Heart right ventricle (tissue), 16 donors: ENCODE results near the gene GIN1. TPM values are rescaled to one million over a fixed set of nuclear protein-coding genes. Genes with fewer than 3 reads are reported as not detected.

ENCODE experiments used
- ATAC-seq, 8 donors: fragments of 200-7000 bp; cut with Tn5 transposase; one replicate each; pipeline ENCODE4 v1.9.1; 2020; ENCODE audit warnings: mild to moderate bottlenecking in 8 of 8, moderate library complexity in 8 of 8, moderate number of reproducible peaks in 1 of 8
- DNase-seq, 2 donors: peaks; one replicate each; pipeline ENCODE4 v3.0.0-alpha.2; 2020
- H3K27ac ChIP-seq, 10 donors: fragments of 200-600 bp; sonication (generic) in 2 of 10; one replicate each; pipeline versions ENCODE4 v1.5.0 to v1.8.0; 2020 to 2022; ENCODE audit warnings: mild to moderate bottlenecking in 3 of 10
- H3K27me3 ChIP-seq, 7 donors: fragments of 200-600 bp; one replicate each; pipeline ENCODE4 v1.8.0; 2021 to 2022; ENCODE audit warnings: mild to moderate bottlenecking in 2 of 7
- H3K36me3 ChIP-seq, 9 donors: fragments of 200-600 bp; sonication (generic) in 1 of 9; one replicate each; pipeline versions ENCODE4 v1.5.0 to v1.8.0; 2020 to 2022; ENCODE audit warnings: mild to moderate bottlenecking in 2 of 9
- H3K4me1 ChIP-seq, 9 donors: fragments of 200-600 bp; sonication (generic) in 1 of 9; one replicate each; pipeline versions ENCODE4 v1.5.0 to v1.8.0; 2020 to 2022; ENCODE audit warnings: mild to moderate bottlenecking in 4 of 9
- H3K4me3 ChIP-seq, 10 donors: fragments of 200-600 bp; sonication (generic) in 2 of 10; one replicate each; pipeline versions ENCODE4 v1.5.0 to v1.8.0; 2020 to 2022; ENCODE audit warnings: mild to moderate bottlenecking in 7 of 10, moderate library complexity in 2 of 10
- H3K9me3 ChIP-seq, 11 donors: fragments of 200-600 bp in 10 of 11; sonication (generic) in 2 of 11; one replicate each; pipeline versions ENCODE4 v1.5.0 to v1.8.0; 2013 to 2022; ENCODE audit warnings: mild to moderate bottlenecking in 2 of 11, control low read depth in 1 of 11, moderate library complexity in 1 of 11
- WGBS, 2 donors: extraction: QIAGEN DNeasy Blood & Tissue Kit; methylation state at CpG; one replicate each; pipeline ENCODE4 v1.1.7; 2013; ENCODE audit warnings: inconsistent platforms in 1 of 2; 5-methylcytosine and 5-hydroxymethylcytosine counted together
- intact Hi-C, 10 donors: fragments of 100-400 bp; cut with DNase I; formaldehyde crosslinking; loops; one replicate each; pipeline versions ENCODE4 v1.11.1 to v1.14.2; 2022
- long read RNA-seq, 3 donors: library from polyadenylated mRNA; unstranded; transcript quantifications; one replicate each; pipeline ENCODE4 v2.0.0, GENCODE V29; 2020 to 2021
- polyA plus RNA-seq, 2 donors: library from polyadenylated mRNA; stranded (reverse); fragments of 200-250 nt; gene quantifications; one replicate each; pipeline ENCODE4 v1.2.3, GENCODE V29; 2013
- total RNA-seq, 10 donors: library from RNA; stranded (reverse); fragmentation: NEBNext Ultra II Directional in 3 of 10; extraction: Animal tissue kit (Norgen Biotek cat#: 25700) in 3 of 10; gene quantifications; one replicate each; pipeline versions ENCODE4 v1.2.1 to v1.2.4, GENCODE V29; 2021 to 2023
- TF ChIP-seq, protein P1 (sequence below), 9 donors: fragments of 200-600 bp; sonication (generic) in 2 of 9; IDR thresholded peaks; one replicate each; pipeline versions ENCODE4 v1.5.0 to v1.8.0; 2021 to 2022; ENCODE audit warnings: antibody characterized with exemption in 9 of 9, mild to moderate bottlenecking in 5 of 9, moderate library complexity in 1 of 9
- donor health status: Arrhythmogenic right ventricular cardiomyopathy.
- donor health status: ischemic (EF 13 %, LVEDD 7.1; RV severe dilation, severe dysfunction).
- donor health status: healthy with polysubstance abuse.
- donor health status: DM: no; HTN: yes; CAD: no.
- donor health status: DM: no; HTN: no; CAD: no.
- donor health status: ischemic (EF 25% LVEDD 6.9; RV normal size, moderate dysfunction).
- donor health status: ischemic (EF 25% LVEDD 5.7; RV mildly dilated, moderate dysfunction).
- donor health status: healthy.
- donor health status: DM: yes; HTN: yes; CAD: no.
- donor health status: Ischemic cardiomyopathy.
- donor health status: ischemic (EF 35%, LVEDD 5.7; RV mildly dilated, moderate dysfunction).
- donor health status: nonischemic (EF 11% LVEDD 7.7; RV severe dilation, severe dysfunction).
- donor health status: DM: yes; HTN: yes; CAD: no.
- donor health status: PGD.
- donor health status: ischemic (EF 29% LVEDD 5.4; RV normal size, mild dysfunction).
- donor health status: nonischemic (EF 23%, LVEDD 6.1; RV moderate dilation, normal function).

GIN1 gene, protein sequence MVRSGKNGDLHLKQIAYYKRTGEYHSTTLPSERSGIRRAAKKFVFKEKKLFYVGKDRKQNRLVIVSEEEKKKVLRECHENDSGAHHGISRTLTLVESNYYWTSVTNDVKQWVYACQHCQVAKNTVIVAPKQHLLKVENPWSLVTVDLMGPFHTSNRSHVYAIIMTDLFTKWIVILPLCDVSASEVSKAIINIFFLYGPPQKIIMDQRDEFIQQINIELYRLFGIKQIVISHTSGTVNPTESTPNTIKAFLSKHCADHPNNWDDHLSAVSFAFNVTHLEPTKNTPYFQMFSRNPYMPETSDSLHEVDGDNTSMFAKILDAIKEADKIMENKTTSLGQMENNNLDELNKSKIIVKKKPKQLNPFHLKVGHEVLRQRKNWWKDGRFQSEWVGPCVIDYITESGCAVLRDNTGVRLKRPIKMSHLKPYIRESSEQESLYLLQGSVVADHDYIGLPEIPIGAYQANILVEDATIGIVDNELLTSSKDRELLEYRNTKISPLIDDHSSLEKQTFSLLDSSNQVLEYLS
- total RNA-seq (10 to 100 TPM; 12.0 to 19.7 (median 13.7) TPM), polyA plus RNA-seq (1 to 10 TPM; 5.6 to 7.1 TPM)
- long read RNA-seq, donor 1, transcript GIN1-201 (8 exons, 3,229 nt): major isoform, 16 of 24 reads
- long read RNA-seq, donor 1, partial matches to known transcripts: 2 of 24 reads
- long read RNA-seq, donor 1, other reads (novel, unspliced or antisense): 5 of 24 reads
- long read RNA-seq, donor 2, transcript GIN1-201 (8 exons, 3,229 nt): major isoform, 10 of 21 reads
- long read RNA-seq, donor 2, partial matches to known transcripts: 3 of 21 reads
- long read RNA-seq, donor 2, other reads (novel, unspliced or antisense): 8 of 21 reads
- long read RNA-seq, donor 3, transcript GIN1-201 (8 exons, 3,229 nt): major isoform, 35 of 47 reads
- long read RNA-seq, donor 3, partial matches to known transcripts: 2 of 47 reads
- long read RNA-seq, donor 3, other reads (novel, unspliced or antisense): 7 of 47 reads

DNA sequence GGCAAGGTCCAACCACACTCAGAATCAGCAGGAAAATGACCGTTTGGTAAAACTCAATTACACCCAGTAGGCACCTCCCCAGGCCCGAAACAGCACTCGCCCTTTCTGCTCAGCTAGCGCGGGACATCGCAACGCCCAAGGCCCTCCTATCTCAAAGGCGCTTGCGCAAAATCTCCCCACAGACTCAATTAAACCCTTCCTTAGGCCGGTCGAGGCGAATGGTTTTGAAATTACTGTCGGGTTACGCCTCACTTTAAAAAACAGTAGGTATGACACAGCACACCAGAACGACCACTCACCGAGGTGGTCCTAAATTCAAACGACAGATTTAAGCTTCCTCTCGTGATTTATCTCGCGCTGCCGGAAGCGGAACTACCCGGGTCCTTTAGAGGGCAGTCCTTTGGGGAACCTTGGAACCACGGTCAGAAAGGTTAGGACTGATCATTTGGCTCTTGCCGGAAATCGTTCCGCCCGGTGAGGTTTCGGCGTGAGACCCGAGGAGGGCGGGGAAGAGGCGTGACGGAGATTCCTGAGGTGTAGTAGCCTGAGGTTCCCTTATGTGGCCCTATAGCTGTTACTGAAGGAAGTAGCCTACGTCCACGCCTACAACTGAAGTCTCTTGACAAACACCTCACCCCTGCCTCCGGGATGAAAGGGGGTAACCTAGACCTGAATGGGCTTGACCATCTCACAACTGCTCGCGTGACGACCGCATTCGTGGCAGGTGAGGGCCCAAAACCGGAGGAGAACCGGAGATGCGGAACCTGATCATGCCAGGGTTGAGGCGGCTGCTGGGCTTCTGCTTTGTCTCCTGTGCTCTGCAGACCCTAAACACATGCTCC is at the start of gene GIN1, which contains the start of gene PPIP5K2:
Gene GIN1, minus strand, starts transcription at position 374 of the 842 bp plus-strand sequence. CDS start 11,431 bp downstream, outside the sequence.
Gene PPIP5K2, plus strand, starts transcription at position 537 of the 842 bp plus-strand sequence. CDS start 9,289 bp downstream, outside the sequence.
- no peaks in the 10 kb centered on the region for H3K27me3 ChIP-seq
- ATAC-seq (peak; percentile 98 to 100 (median 99)), DNase-seq (peak; percentile 93 to 97)
- H3K36me3 ChIP-seq: no peaks in the 10 kb centered on the region
- peak within 1 kb of the TSS; percentile 64 to 95 (median 78) for H3K4me3 ChIP-seq
- TF ChIP-seq, protein P1, sequence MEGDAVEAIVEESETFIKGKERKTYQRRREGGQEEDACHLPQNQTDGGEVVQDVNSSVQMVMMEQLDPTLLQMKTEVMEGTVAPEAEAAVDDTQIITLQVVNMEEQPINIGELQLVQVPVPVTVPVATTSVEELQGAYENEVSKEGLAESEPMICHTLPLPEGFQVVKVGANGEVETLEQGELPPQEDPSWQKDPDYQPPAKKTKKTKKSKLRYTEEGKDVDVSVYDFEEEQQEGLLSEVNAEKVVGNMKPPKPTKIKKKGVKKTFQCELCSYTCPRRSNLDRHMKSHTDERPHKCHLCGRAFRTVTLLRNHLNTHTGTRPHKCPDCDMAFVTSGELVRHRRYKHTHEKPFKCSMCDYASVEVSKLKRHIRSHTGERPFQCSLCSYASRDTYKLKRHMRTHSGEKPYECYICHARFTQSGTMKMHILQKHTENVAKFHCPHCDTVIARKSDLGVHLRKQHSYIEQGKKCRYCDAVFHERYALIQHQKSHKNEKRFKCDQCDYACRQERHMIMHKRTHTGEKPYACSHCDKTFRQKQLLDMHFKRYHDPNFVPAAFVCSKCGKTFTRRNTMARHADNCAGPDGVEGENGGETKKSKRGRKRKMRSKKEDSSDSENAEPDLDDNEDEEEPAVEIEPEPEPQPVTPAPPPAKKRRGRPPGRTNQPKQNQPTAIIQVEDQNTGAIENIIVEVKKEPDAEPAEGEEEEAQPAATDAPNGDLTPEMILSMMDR (IDR thresholded peaks at IDR 0.05): peak in 3 of 9 donors; percentile 4 to 17 (median 7)
- peak within 1 kb of the TSS; percentile 88 to 97 (median 90) for H3K27ac ChIP-seq
- peaks cover 0 to 42% (median 34%) of the 10 kb centered on the region in 9 donors for H3K4me1 ChIP-seq
- no peaks in the 10 kb centered on the region for H3K9me3 ChIP-seq
- 0% methylated on average over 46 of the region's 46 CpGs for WGBS, 2 donors
- intact Hi-C loops: loop anchor here in 2 of 10 donors (10.0 kb wide), 2 partner anchors 345 to 355 kb away; no protein-coding TSS in a partner anchor

DNA sequence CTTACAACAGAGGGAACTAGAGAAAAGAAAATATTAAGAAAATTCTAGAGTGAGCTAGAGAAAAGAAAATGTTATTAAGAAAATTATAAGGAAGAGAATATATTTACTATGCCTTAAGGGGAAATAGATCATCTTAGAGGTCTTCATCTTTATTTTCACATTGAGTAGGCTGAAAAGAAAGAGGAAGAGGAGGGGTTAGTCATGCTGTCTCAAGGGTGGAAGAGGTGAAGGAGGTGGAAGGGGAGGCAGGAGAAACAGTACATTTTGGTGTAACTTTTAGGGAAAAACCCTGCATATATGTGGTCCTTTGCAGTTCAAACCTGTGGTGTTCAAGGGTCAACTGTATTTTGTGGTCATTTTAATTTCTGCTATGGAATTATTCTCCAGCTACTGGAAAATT is 46.8 kb upstream of the GIN1 start:
- no peak for DNase-seq
- H3K4me1 ChIP-seq: no peaks in the 10 kb centered on the region
- H3K9me3 ChIP-seq: no peaks in the 10 kb centered on the region
- H3K27ac ChIP-seq: no peak overlapping the region
- no peaks in the 10 kb centered on the region for H3K27me3 ChIP-seq
- intact Hi-C loops: no loop called here
- peaks cover 0 to 77% (median 21%) of the 10 kb centered on the region in 9 donors for H3K36me3 ChIP-seq
- no peak for ATAC-seq
- TF ChIP-seq, protein P1 (IDR thresholded peaks at IDR 0.05): no peak
- H3K4me3 ChIP-seq: no peak overlapping the region

DNA sequence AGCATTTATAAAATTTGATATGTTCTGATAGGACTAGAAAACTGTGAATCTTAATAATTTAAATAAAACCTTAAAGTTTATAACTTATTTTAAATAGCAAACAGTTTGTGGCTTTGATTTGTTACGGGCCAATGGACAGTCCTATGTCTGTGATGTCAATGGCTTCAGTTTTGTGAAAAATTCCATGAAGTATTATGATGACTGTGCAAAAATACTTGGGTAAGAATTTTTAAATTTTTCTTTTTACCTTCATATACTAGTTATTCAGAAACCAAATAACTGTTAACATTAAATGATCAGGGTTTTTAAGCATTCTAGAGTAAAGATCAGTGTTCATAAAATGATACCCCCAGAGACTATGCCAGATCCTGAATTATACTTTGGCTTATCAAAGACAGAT is 31.2 kb upstream of the GIN1 start:
- 99 to 100% methylated on average over 1 of the region's 1 CpG for WGBS, 2 donors
- no peak overlapping the region for H3K27ac ChIP-seq
- intact Hi-C loops: no loop called here
- DNase-seq (no peak), ATAC-seq (no peak)
- TF ChIP-seq, protein P1 (IDR thresholded peaks at IDR 0.05): no peak
- H3K27me3 ChIP-seq: no peaks in the 10 kb centered on the region
- peaks cover 0 to 98% (median 20%) of the 10 kb centered on the region in 9 donors for H3K36me3 ChIP-seq
- no peak overlapping the region for H3K4me3 ChIP-seq
- H3K9me3 ChIP-seq: no peaks in the 10 kb centered on the region
- H3K4me1 ChIP-seq: no peaks in the 10 kb centered on the region
